ENCODE data around the gene PTPRCAP. TPM values are rescaled to one million over a fixed set of nuclear protein-coding genes. Genes with fewer than 3 reads are reported as not detected.

Gene PTPRCAP
- total and polyA plus RNA-seq, 2 donors (not counting 1 experiment from before 2014, with no cell fraction given), result 266 to 565 TPM

GRCh38 chr11:67398661-67399563, 38.6 kb downstream of the PTPRCAP start:
- no peaks in the 10 kb centered on the region for H3K27me3 Mint-ChIP-seq
- Histone ChIP-seq H3K9me3 (ENCODE audit: control extremely low read depth in 1 of 3, control insufficient read depth in 2 of 3, insufficient read depth in 1 of 3, low read length in 2 of 3) (peaks cover 0 to 2% (median 0%) of the 10 kb centered on the region in 3 donors), H3K4me3 (ENCODE audit: control extremely low read depth in 1 of 5, extremely low read depth in 1 of 5, insufficient read depth in 1 of 5, low read depth in 2 of 5, low read length in 4 of 5) (no peak overlapping the region), H3K36me3 (replicated peaks in 1 of 2; ENCODE audit: control extremely low read depth in 1 of 2, control insufficient read depth in 1 of 2, extremely low read depth in 1 of 2, insufficient read depth in 2 of 2, low read length in 1 of 2) (peaks cover 2 to 49% of the 10 kb centered on the region in 2 experiments), H3K27me3 (replicated peaks in 1 of 4; ENCODE audit: control extremely low read depth in 1 of 4, control insufficient read depth in 3 of 4, insufficient read depth in 4 of 4, low read length in 3 of 4) (no peaks in the 10 kb centered on the region), H2AFZ (ENCODE audit: insufficient read depth, low read depth, low read length, poor library complexity, severe bottlenecking) (no peak overlapping the region), H3K4me1 (ENCODE audit: control insufficient read depth in 2 of 2, insufficient read depth in 2 of 2, low read length in 2 of 2) (peaks cover 35 to 56% of the 10 kb centered on the region in 2 donors), H3K27ac (ENCODE audit: low read length in 2 of 2) (peak overlapping the region in 1 of 2 donors; percentile 23), H3K79me2 (ENCODE audit: control insufficient read depth, insufficient read depth, low read length) (peaks cover 59% of the 10 kb centered on the region), H3K9ac (ENCODE audit: low read length) (no peak overlapping the region), H3K4me2 (replicated peaks; ENCODE audit: low read depth, low read length, poor library complexity, severe bottlenecking) (peak overlapping the region; percentile 22), H4K20me1 (ENCODE audit: control insufficient read depth, insufficient read depth, low read length, poor library complexity, severe bottlenecking) (peaks cover 63% of the 10 kb centered on the region)
- H3K4me1 Mint-ChIP-seq, result peaks cover 49% of the 10 kb centered on the region
- CTCF ChIA-PET, result interaction anchor here (1.2 to 1.8 kb wide), 3 partner anchors 17 to 53 kb away, joined by 3 to 6 read pairs (median 5); no protein-coding TSS in a partner anchor
- TF ChIP-seq EZH2 (IDR thresholded peaks at IDR 0.05; ENCODE audit: borderline replicate concordance, insufficient read depth, low read depth, low read length, poor library complexity, severe bottlenecking), result no peak
- TF ChIP-seq, protein P1, sequence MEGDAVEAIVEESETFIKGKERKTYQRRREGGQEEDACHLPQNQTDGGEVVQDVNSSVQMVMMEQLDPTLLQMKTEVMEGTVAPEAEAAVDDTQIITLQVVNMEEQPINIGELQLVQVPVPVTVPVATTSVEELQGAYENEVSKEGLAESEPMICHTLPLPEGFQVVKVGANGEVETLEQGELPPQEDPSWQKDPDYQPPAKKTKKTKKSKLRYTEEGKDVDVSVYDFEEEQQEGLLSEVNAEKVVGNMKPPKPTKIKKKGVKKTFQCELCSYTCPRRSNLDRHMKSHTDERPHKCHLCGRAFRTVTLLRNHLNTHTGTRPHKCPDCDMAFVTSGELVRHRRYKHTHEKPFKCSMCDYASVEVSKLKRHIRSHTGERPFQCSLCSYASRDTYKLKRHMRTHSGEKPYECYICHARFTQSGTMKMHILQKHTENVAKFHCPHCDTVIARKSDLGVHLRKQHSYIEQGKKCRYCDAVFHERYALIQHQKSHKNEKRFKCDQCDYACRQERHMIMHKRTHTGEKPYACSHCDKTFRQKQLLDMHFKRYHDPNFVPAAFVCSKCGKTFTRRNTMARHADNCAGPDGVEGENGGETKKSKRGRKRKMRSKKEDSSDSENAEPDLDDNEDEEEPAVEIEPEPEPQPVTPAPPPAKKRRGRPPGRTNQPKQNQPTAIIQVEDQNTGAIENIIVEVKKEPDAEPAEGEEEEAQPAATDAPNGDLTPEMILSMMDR (IDR thresholded peaks at IDR 0.05), result no peak
- no peak for DNase-seq
- H3K27ac Mint-ChIP-seq, result peak overlapping the region; percentile 63
- 94% methylated on average over 29 of the region's 31 CpGs for WGBS (ENCODE audit: insufficient coverage)
- intact Hi-C loops (cut with micrococcal nuclease), result no loop called here
- peak overlapping the region; percentile 26 for H3K4me3 Mint-ChIP-seq
- no peak for ATAC-seq (ENCODE audit: low read depth)
- H3K9me3 Mint-ChIP-seq (ENCODE audit: insufficient read depth), result no peaks in the 10 kb centered on the region
- POLR2A ChIA-PET, result interaction anchor here (1.2 to 6.8 kb wide), 3 partner anchors 8 to 36 kb away, joined by 3 to 195 read pairs (median 3); partner anchors contain the start of gene PTPRCAP
